LNCAP (cell line): ENCODE data around the gene SLC35D2.

ENCODE experiments used
- CTCF ChIP-seq: fragments of 450-650 bp; IDR thresholded peaks from 2 replicates; pipeline ENCODE4 v1.5.1; 2017; ENCODE audit warnings: mild to moderate bottlenecking

The SLC35D2 gene

DNA sequence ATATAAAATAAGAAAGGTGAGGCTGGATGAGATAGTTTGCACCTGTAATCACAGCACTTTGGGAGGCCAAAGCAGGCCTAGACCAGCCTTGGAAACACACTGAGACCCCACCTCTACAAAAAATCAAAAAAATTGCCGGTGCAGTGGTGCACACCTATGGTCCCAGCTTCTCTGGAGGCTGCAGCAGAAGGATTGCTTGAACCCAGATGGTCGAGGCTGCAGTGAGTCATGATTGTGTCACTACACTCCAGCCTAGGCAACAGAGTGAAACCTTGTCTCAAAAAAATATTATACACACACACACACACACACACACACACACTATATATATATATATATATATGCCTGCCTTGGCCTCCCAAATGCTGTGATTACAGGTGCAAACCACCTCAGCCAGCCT is 1.3 kb downstream of the SLC35D2 start:
- TF ChIP-seq CTCF: no peak

- no peak for TF ChIP-seq CTCF
Measured at GRCh38 chr9:96381696-96382095, 1.8 kb downstream of the SLC35D2 start.

- TF ChIP-seq CTCF: no peak
Measured at GRCh38 chr9:96381125-96381524, 2.4 kb downstream of the SLC35D2 start.

GRCh38 chr9:96379461-96379860 is 4.0 kb downstream of the SLC35D2 start:
- TF ChIP-seq CTCF: no peak

GRCh38 chr9:96378187-96378586 is 5.3 kb downstream of the SLC35D2 start:
- TF ChIP-seq CTCF: no peak

- no peak for TF ChIP-seq CTCF
Measured at GRCh38 chr9:96376891-96377874, 6.3 kb downstream of the SLC35D2 start.

- TF ChIP-seq CTCF: no peak
Measured at GRCh38 chr9:96367943-96368342, 15.6 kb downstream of the SLC35D2 start.
